NB4 (cell line): ENCODE results near the gene GORAB.

ENCODE experiments used
- DNase-seq: peaks from one replicate; pipeline ENCODE4 v3.0.0; 2010; ENCODE audit warnings: low read depth
- H3K4me3 ChIP-seq: one replicate; pipeline ENCODE4 v1.5.1; 2011; ENCODE audit warnings: mild to moderate bottlenecking, low read depth, low read length, moderate library complexity
- CTCF ChIP-seq: IDR thresholded peaks from one replicate; pipeline ENCODE4 v1.5.1; 2012; ENCODE audit warnings: low read depth, low read length
- MYC ChIP-seq: IDR thresholded peaks from 2 replicates; pipeline ENCODE4 v1.6.1; 2011; ENCODE audit warnings: low read depth, low read length
- POLR2A ChIP-seq: IDR thresholded peaks from 2 replicates; pipeline ENCODE4 v1.6.1; 2011; ENCODE audit warnings: mild to moderate bottlenecking; ENCODE audit not compliant: insufficient read length; ENCODE audit errors: extremely low read depth
- TF ChIP-seq, protein P1 (sequence below): IDR thresholded peaks from 2 replicates; pipeline ENCODE4 v1.6.1; 2011; ENCODE audit warnings: low read depth, low read length

The GORAB gene

GRCh38 chr1:170538687-170539086 is 6.7 kb downstream of the GORAB start:
- no peak overlapping the region for H3K4me3 ChIP-seq
- no peak for TF ChIP-seq MYC
- TF ChIP-seq CTCF, result no peak
- TF ChIP-seq POLR2A, result no peak

DNA sequence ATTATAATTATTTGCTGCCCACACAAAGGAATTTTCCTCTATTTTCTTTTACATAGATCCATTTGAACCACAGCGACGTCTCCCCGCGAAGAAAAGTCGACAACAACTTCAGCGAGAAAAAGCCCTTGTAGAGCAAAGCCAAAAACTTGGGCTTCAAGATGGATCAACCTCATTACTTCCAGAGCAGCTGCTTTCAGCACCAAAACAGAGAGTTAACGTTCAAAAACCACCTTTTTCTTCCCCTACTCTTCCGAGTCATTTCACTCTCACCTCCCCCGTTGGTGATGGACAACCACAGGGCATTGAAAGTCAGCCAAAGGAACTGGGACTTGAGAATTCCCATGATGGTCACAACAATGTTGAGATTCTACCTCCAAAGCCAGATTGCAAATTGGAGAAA is 7.2 kb downstream of the GORAB start:
- TF ChIP-seq, protein P1, sequence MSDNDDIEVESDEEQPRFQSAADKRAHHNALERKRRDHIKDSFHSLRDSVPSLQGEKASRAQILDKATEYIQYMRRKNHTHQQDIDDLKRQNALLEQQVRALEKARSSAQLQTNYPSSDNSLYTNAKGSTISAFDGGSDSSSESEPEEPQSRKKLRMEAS, result no peak
- TF ChIP-seq MYC (no peak), CTCF (no peak), POLR2A (no peak)
- no peak overlapping the region for H3K4me3 ChIP-seq
- DNase-seq, result no peak

More at GRCh38 chr1:170538687-170539086, 6.7 kb downstream of the GORAB start:
- DNase-seq, result no peak

- TF ChIP-seq, protein P1, result no peak
- TF ChIP-seq CTCF (no peak), POLR2A (no peak), MYC (no peak)
- no peak overlapping the region for H3K4me3 ChIP-seq
- DNase-seq, result no peak
Measured at GRCh38 chr1:170544624-170545023, 12.7 kb downstream of the GORAB start.

DNA sequence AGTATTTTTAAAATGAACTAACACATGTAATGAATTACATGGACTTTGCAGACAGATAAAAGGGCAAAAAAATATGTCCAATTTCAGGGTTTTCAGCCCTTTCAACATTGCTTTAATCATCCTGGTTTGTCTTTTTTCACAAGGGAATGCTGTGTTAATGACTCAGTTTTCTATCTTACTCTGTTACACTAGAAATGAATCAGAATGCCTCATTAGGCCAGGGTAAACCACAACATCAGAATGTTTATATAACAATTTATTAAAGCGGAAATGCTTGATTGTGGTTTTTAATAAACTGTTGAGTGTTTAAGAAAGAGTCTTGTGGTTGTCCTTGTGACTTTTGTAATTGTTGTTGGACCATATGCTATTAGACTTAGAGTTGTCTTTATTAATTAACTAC is 13.5 kb downstream of the GORAB start:
- no peak for DNase-seq
- TF ChIP-seq, protein P1, result no peak
- TF ChIP-seq CTCF (no peak), MYC (no peak), POLR2A (no peak)
- no peak overlapping the region for H3K4me3 ChIP-seq

DNA sequence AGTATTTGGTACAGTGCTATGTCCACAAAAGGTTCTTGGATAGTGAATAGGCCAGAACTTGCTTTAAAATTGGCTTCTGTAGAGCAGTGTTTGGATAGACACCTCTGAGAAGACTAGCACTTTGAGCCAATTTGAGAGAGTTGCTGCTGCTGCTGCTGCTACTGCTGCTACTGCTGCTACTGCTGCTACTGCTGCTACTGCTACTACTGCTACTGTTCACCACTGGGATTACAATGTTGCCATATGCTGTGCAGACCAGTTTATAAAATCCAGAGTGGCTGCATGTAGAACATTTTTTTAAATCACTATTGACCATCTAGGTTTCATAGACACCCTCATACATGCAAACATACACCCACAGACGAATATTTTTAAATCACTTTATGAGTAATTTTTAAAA is 15.3 kb downstream of the GORAB start:
- DNase-seq, result no peak

More for the DNA sequence above, 15.3 kb downstream of the GORAB start:
- TF ChIP-seq POLR2A, result no peak
- TF ChIP-seq CTCF, result no peak
- TF ChIP-seq, protein P1, result no peak
- no peak for TF ChIP-seq MYC
- no peak overlapping the region for H3K4me3 ChIP-seq
